GM12878 (cell line): ENCODE measurements around the gene HOTAIR. TPM values are rescaled to one million over a fixed set of nuclear protein-coding genes. Genes with fewer than 3 reads are reported as not detected.
A peak's percentile ranks its signal among the peaks of the same experiment; 100 is the strongest.

Source experiments
- ATF7 ChIP-seq: fragments of 450-650 bp; IDR thresholded peaks from 2 replicates; pipeline ENCODE4 v1.6.1; 2016; ENCODE audit warnings: low read depth, mild to moderate bottlenecking
- BCL11A ChIP-seq: IDR thresholded peaks from 2 replicates; pipeline ENCODE4 v1.6.1; 2011; ENCODE audit warnings: low read depth, low read length
- BMI1 ChIP-seq: fragments of 450-650 bp; IDR thresholded peaks from 2 replicates; pipeline ENCODE4 v1.6.1; 2016; ENCODE audit warnings: mild to moderate bottlenecking, moderate library complexity, borderline replicate concordance
- FOXK2 ChIP-seq: fragments of 450-650 bp; IDR thresholded peaks from 2 replicates; pipeline ENCODE4 v1.6.1; 2017; ENCODE audit warnings: mild to moderate bottlenecking, moderate library complexity
- KLF5 ChIP-seq: fragments of 450-650 bp; IDR thresholded peaks from 2 replicates; pipeline ENCODE4 v1.6.1; 2014; ENCODE audit warnings: mild to moderate bottlenecking; ENCODE audit not compliant: partially characterized antibody
- NFIC ChIP-seq: IDR thresholded peaks from 2 replicates; pipeline ENCODE4 v1.6.1; 2012; ENCODE audit warnings: low read depth, mild to moderate bottlenecking, inconsistent platforms, low read length, moderate library complexity
- NFXL1 ChIP-seq: fragments of 450-650 bp; IDR thresholded peaks from 2 replicates; pipeline ENCODE4 v1.6.1; 2017; ENCODE audit warnings: antibody characterized with exemption, mild to moderate bottlenecking, borderline replicate concordance
- RAD21 ChIP-seq: IDR thresholded peaks from 2 replicates; pipeline ENCODE4 v1.6.1; 2011; ENCODE audit warnings: mild to moderate bottlenecking, low read depth, low read length, moderate library complexity; ENCODE audit not compliant: insufficient read depth
- RBBP5 ChIP-seq: fragments of 200-600 bp; sonication (generic); conservative IDR thresholded peaks from 2 replicates; pipeline ENCODE4 v1.6.1; 2016
- RELA ChIP-seq: fragments of 450-650 bp; IDR thresholded peaks from 2 replicates; pipeline ENCODE4 v1.8.0; 2014; ENCODE audit warnings: borderline replicate concordance; ENCODE audit not compliant: partially characterized antibody
- RFX5 ChIP-seq: IDR thresholded peaks from 2 replicates; pipeline ENCODE4 v1.6.1; 2011; ENCODE audit warnings: low read depth, low read length, improper control_type of control experiment
- RUNX3 ChIP-seq: IDR thresholded peaks from 2 replicates; pipeline ENCODE4 v1.6.1; 2012; ENCODE audit warnings: low read length, inconsistent platforms
- TAF1 ChIP-seq: IDR thresholded peaks from 2 replicates; pipeline ENCODE4 v1.6.1; 2011; ENCODE audit warnings: mild to moderate bottlenecking, low read depth, low read length, borderline replicate concordance
- TBL1XR1 ChIP-seq: IDR thresholded peaks from 2 replicates; pipeline ENCODE4 v1.6.1; 2012; ENCODE audit warnings: low read depth, low read length, improper control_type of control experiment
- ZNF274 ChIP-seq: IDR thresholded peaks from one replicate; pipeline ENCODE4 v1.8.0; 2011; ENCODE audit not compliant: insufficient read length, insufficient read depth
- polyA plus RNA-seq, 11 experiments: library from polyadenylated mRNA; depleted of rRNA in 4 of 11; unstranded in 6 of 11; stranded (reverse) in 5 of 11; fragments of >200 nt; fragmentation: Nextera tagmentation in 4 of 11; fragmentation: Illumina TruSeq in 1 of 11; extraction: Ambion mirVana in 4 of 11; extraction: Trizol in 1 of 11; gene quantifications; 1 replicate in 1 of 11; 2 replicates in 10 of 11; pipeline versions ENCODE4 v1.2.1 to v1.2.3, GENCODE V29; 2011 to 2016; ENCODE audit warnings: inconsistent platforms in 2 of 11, missing spikeins in 2 of 11, low read depth in 1 of 11
- total RNA-seq, 4 experiments: library from RNA; depleted of rRNA in 3 of 4; stranded (reverse); fragments of >200 nt in 3 of 4; fragmentation: Illumina TruSeq in 1 of 4; extraction: Trizol in 1 of 4; gene quantifications; 2 replicates each; pipeline versions ENCODE4 v1.2.1 to v1.2.3, GENCODE V29; 2013 to 2021
- TF ChIP-seq, protein P1 (sequence below): fragments of 450-650 bp; IDR thresholded peaks from 2 replicates; pipeline ENCODE4 v1.6.1; 2017; ENCODE audit warnings: antibody characterized with exemption, mild to moderate bottlenecking, moderate library complexity
- TF ChIP-seq, protein P2 (sequence below): IDR thresholded peaks from 2 replicates; pipeline ENCODE4 v1.6.1; 2012; ENCODE audit warnings: low read depth, low read length, improper control_type of control experiment
- TF ChIP-seq, protein P3 (sequence below): fragments of 450-650 bp; formaldehyde crosslinking; IDR thresholded peaks from 2 replicates; pipeline ENCODE4 v1.5.0; 2022; ENCODE audit warnings: mild to moderate bottlenecking, missing genetic modification characterization
- TF ChIP-seq, protein P4 (sequence below): fragments of 450-650 bp; conservative IDR thresholded peaks from 2 replicates; pipeline ENCODE4 v1.6.1; 2017; ENCODE audit warnings: mild to moderate bottlenecking, moderate library complexity
- TF ChIP-seq, protein P5 (sequence below): IDR thresholded peaks from 2 replicates; pipeline ENCODE4 v1.6.1; 2011; ENCODE audit warnings: borderline replicate concordance, low read depth, mild to moderate bottlenecking, moderate library complexity, low read length; ENCODE audit not compliant: insufficient read depth, poor library complexity, severe bottlenecking

The HOTAIR gene
- total and polyA plus RNA-seq, 10 of the 15 experiments (the other 5 are each of a cell fraction or from before 2014, with no cell fraction given): not detected

GRCh38 chr12:54005853-54006558 lies 31.3 kb upstream of the HOTAIR start (continued):
- TF ChIP-seq, protein P1, sequence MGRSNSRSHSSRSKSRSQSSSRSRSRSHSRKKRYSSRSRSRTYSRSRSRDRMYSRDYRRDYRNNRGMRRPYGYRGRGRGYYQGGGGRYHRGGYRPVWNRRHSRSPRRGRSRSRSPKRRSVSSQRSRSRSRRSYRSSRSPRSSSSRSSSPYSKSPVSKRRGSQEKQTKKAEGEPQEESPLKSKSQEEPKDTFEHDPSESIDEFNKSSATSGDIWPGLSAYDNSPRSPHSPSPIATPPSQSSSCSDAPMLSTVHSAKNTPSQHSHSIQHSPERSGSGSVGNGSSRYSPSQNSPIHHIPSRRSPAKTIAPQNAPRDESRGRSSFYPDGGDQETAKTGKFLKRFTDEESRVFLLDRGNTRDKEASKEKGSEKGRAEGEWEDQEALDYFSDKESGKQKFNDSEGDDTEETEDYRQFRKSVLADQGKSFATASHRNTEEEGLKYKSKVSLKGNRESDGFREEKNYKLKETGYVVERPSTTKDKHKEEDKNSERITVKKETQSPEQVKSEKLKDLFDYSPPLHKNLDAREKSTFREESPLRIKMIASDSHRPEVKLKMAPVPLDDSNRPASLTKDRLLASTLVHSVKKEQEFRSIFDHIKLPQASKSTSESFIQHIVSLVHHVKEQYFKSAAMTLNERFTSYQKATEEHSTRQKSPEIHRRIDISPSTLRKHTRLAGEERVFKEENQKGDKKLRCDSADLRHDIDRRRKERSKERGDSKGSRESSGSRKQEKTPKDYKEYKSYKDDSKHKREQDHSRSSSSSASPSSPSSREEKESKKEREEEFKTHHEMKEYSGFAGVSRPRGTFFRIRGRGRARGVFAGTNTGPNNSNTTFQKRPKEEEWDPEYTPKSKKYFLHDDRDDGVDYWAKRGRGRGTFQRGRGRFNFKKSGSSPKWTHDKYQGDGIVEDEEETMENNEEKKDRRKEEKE: no peak
- TF ChIP-seq, protein P2, sequence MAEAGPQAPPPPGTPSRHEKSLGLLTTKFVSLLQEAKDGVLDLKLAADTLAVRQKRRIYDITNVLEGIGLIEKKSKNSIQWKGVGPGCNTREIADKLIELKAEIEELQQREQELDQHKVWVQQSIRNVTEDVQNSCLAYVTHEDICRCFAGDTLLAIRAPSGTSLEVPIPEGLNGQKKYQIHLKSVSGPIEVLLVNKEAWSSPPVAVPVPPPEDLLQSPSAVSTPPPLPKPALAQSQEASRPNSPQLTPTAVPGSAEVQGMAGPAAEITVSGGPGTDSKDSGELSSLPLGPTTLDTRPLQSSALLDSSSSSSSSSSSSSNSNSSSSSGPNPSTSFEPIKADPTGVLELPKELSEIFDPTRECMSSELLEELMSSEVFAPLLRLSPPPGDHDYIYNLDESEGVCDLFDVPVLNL: no peak
- TF ChIP-seq ZNF274 (no peak), KLF5 (no peak), NFXL1 (no peak), RELA (no peak), RUNX3 (no peak), RAD21 (peak; percentile 91), RFX5 (no peak), NFIC (no peak), BCL11A (no peak), ATF7 (no peak), BMI1 (peak; percentile 63), TBL1XR1 (no peak), FOXK2 (no peak), RBBP5 (no peak), TAF1 (no peak)
- TF ChIP-seq, protein P3, sequence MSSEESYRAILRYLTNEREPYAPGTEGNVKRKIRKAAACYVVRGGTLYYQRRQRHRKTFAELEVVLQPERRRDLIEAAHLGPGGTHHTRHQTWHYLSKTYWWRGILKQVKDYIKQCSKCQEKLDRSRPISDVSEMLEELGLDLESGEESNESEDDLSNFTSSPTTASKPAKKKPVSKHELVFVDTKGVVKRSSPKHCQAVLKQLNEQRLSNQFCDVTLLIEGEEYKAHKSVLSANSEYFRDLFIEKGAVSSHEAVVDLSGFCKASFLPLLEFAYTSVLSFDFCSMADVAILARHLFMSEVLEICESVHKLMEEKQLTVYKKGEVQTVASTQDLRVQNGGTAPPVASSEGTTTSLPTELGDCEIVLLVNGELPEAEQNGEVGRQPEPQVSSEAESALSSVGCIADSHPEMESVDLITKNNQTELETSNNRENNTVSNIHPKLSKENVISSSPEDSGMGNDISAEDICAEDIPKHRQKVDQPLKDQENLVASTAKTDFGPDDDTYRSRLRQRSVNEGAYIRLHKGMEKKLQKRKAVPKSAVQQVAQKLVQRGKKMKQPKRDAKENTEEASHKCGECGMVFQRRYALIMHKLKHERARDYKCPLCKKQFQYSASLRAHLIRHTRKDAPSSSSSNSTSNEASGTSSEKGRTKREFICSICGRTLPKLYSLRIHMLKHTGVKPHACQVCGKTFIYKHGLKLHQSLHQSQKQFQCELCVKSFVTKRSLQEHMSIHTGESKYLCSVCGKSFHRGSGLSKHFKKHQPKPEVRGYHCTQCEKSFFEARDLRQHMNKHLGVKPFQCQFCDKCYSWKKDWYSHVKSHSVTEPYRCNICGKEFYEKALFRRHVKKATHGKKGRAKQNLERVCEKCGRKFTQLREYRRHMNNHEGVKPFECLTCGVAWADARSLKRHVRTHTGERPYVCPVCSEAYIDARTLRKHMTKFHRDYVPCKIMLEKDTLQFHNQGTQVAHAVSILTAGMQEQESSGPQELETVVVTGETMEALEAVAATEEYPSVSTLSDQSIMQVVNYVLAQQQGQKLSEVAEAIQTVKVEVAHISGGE (CRISPR knock-in tag): no peak
- TF ChIP-seq, protein P4, sequence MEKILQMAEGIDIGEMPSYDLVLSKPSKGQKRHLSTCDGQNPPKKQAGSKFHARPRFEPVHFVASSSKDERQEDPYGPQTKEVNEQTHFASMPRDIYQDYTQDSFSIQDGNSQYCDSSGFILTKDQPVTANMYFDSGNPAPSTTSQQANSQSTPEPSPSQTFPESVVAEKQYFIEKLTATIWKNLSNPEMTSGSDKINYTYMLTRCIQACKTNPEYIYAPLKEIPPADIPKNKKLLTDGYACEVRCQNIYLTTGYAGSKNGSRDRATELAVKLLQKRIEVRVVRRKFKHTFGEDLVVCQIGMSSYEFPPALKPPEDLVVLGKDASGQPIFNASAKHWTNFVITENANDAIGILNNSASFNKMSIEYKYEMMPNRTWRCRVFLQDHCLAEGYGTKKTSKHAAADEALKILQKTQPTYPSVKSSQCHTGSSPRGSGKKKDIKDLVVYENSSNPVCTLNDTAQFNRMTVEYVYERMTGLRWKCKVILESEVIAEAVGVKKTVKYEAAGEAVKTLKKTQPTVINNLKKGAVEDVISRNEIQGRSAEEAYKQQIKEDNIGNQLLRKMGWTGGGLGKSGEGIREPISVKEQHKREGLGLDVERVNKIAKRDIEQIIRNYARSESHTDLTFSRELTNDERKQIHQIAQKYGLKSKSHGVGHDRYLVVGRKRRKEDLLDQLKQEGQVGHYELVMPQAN: 0 out of 2 replicates have a peak, but pooled peaks have one; percentile 25
- TF ChIP-seq, protein P5, sequence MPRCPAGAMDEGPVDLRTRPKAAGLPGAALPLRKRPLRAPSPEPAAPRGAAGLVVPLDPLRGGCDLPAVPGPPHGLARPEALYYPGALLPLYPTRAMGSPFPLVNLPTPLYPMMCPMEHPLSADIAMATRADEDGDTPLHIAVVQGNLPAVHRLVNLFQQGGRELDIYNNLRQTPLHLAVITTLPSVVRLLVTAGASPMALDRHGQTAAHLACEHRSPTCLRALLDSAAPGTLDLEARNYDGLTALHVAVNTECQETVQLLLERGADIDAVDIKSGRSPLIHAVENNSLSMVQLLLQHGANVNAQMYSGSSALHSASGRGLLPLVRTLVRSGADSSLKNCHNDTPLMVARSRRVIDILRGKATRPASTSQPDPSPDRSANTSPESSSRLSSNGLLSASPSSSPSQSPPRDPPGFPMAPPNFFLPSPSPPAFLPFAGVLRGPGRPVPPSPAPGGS: no peak
